HEK293 (cell line): ENCODE data around the gene FHL2.

ENCODE experiments used
- CTCF ChIP-seq: fragments of 450-650 bp; formaldehyde crosslinking; IDR thresholded peaks from 2 replicates; pipeline ENCODE4 v1.5.1; 2016; ENCODE audit warnings: missing biosample characterization, missing genetic modification characterization
- PBX3 ChIP-seq: sonication (generic); formaldehyde crosslinking; IDR thresholded peaks from 2 replicates; pipeline ENCODE4 v1.8.1; 2022; ENCODE audit warnings: mild to moderate bottlenecking, moderate library complexity, missing genetic modification reagents
- ZBTB20 ChIP-seq: fragments of 450-650 bp; formaldehyde crosslinking; IDR thresholded peaks from 2 replicates; pipeline ENCODE4 v1.5.1; 2016; ENCODE audit warnings: missing biosample characterization, missing genetic modification characterization
- ZFP37 ChIP-seq: fragments of 450-650 bp; formaldehyde crosslinking; IDR thresholded peaks from 2 replicates; pipeline ENCODE4 v1.5.1; 2016; ENCODE audit warnings: missing biosample characterization, missing genetic modification characterization
- ZNF133 ChIP-seq: fragments of 450-650 bp; formaldehyde crosslinking; IDR thresholded peaks from 2 replicates; pipeline ENCODE4 v1.5.1; 2016; ENCODE audit warnings: missing biosample characterization, missing genetic modification characterization
- ZNF138 ChIP-seq: fragments of 450-650 bp; formaldehyde crosslinking; IDR thresholded peaks from 2 replicates; pipeline ENCODE4 v1.5.1; 2016; ENCODE audit warnings: missing biosample characterization, missing genetic modification characterization, borderline replicate concordance
- ZNF426 ChIP-seq: fragments of 450-650 bp; formaldehyde crosslinking; IDR thresholded peaks from 2 replicates; pipeline ENCODE4 v1.5.1; 2017; ENCODE audit warnings: missing biosample characterization, missing genetic modification characterization, mild to moderate bottlenecking, inconsistent platforms, moderate library complexity
- ZNF518A ChIP-seq: fragments of 450-650 bp; formaldehyde crosslinking; conservative IDR thresholded peaks from 2 replicates; pipeline ENCODE4 v1.5.1; 2016; ENCODE audit warnings: low read depth, missing biosample characterization, missing genetic modification characterization
- ZNF777 ChIP-seq: fragments of 450-650 bp; formaldehyde crosslinking; IDR thresholded peaks from 2 replicates; pipeline ENCODE4 v1.5.1; 2017; ENCODE audit warnings: missing biosample characterization, missing genetic modification characterization, borderline replicate concordance
- TF ChIP-seq, protein P1 (sequence below): fragments of 450-650 bp; formaldehyde crosslinking; IDR thresholded peaks from 2 replicates; pipeline ENCODE4 v1.5.1; 2016; ENCODE audit warnings: missing biosample characterization, missing genetic modification characterization, low read depth
- TF ChIP-seq, protein P2 (sequence below): fragments of 450-650 bp; formaldehyde crosslinking; IDR thresholded peaks from 2 replicates; pipeline ENCODE4 v1.5.1; 2016; ENCODE audit warnings: missing biosample characterization, missing genetic modification characterization
- TF ChIP-seq, protein P3 (sequence below): fragments of 450-650 bp; formaldehyde crosslinking; optimal IDR thresholded peaks from 2 replicates; pipeline ENCODE3; 2016; ENCODE audit warnings: missing biosample characterization, mild to moderate bottlenecking, missing genetic modification characterization

GRCh38 chr2:105362862-105363591 lies 35.8 kb downstream of the FHL2 start:
- TF ChIP-seq CTCF (tag by site-specific recombination): no peak
- no peak for TF ChIP-seq ZFP37
- TF ChIP-seq ZNF518A (tag by site-specific recombination): no peak
- TF ChIP-seq ZNF138: no peak
- no peak for TF ChIP-seq ZBTB20 (tag by site-specific recombination)
- TF ChIP-seq, protein P1, sequence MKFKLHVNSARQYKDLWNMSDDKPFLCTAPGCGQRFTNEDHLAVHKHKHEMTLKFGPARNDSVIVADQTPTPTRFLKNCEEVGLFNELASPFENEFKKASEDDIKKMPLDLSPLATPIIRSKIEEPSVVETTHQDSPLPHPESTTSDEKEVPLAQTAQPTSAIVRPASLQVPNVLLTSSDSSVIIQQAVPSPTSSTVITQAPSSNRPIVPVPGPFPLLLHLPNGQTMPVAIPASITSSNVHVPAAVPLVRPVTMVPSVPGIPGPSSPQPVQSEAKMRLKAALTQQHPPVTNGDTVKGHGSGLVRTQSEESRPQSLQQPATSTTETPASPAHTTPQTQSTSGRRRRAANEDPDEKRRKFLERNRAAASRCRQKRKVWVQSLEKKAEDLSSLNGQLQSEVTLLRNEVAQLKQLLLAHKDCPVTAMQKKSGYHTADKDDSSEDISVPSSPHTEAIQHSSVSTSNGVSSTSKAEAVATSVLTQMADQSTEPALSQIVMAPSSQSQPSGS (tag by site-specific recombination): no peak
- TF ChIP-seq ZNF426 (tag by site-specific recombination): no peak
- TF ChIP-seq, protein P2, sequence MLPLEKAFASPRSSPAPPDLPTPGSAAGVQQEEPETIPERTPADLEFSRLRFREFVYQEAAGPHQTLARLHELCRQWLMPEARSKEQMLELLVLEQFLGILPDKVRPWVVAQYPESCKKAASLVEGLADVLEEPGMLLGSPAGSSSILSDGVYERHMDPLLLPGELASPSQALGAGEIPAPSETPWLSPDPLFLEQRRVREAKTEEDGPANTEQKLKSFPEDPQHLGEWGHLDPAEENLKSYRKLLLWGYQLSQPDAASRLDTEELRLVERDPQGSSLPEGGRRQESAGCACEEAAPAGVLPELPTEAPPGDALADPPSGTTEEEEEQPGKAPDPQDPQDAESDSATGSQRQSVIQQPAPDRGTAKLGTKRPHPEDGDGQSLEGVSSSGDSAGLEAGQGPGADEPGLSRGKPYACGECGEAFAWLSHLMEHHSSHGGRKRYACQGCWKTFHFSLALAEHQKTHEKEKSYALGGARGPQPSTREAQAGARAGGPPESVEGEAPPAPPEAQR: no peak
- TF ChIP-seq, protein P3, sequence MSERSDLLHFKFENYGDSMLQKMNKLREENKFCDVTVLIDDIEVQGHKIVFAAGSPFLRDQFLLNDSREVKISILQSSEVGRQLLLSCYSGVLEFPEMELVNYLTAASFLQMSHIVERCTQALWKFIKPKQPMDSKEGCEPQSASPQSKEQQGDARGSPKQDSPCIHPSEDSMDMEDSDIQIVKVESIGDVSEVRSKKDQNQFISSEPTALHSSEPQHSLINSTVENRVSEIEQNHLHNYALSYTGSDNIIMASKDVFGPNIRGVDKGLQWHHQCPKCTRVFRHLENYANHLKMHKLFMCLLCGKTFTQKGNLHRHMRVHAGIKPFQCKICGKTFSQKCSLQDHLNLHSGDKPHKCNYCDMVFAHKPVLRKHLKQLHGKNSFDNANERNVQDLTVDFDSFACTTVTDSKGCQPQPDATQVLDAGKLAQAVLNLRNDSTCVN (tag by site-specific recombination): no peak
- no peak for TF ChIP-seq PBX3
- no peak for TF ChIP-seq ZNF133 (tag by site-specific recombination)
- no peak for TF ChIP-seq ZNF777
